Measurements from ENCODE around the gene MNX1.

The MNX1 gene

DNA sequence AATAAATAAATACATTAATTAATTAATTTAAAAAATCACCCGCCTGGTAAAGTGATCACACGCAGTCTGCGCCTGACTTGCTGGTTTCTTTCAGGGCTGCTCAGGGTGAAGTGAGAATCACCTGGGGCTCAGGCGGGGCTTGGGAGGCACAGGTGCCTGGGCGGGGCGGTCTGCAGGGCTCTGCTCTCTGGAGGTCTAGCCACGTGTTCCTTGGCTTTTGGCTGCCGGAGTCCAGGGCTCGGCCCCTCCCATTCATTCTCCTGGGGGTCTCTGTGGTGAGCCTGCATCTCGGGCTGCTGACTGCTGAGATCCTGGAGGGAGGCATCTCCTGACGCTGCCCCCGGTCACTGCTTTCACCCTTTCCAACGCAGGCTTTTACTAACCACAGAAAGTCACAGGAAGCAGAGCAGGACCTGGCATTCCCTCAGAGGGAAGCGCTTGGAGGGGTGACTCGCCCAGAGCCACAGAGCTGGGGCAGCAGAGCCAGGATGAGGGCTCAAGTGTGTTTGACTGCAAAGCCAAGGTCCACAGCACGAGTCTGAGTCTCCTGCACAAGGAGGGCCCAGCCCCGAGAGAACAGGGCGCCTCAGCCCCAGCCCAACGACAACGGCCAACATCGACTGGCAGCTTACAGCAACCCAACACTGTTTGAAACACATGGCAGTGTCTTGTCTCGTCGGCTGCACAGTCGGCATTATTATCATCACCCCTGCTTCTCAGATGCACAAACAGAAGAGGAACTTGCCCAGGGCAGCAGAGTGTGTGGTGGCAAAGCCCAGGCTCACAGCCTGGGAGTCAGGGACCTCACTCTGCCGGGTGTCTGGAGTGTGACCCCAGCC, 22.4 kb upstream of the MNX1 start:
- DNase-seq, result no peak

DNA sequence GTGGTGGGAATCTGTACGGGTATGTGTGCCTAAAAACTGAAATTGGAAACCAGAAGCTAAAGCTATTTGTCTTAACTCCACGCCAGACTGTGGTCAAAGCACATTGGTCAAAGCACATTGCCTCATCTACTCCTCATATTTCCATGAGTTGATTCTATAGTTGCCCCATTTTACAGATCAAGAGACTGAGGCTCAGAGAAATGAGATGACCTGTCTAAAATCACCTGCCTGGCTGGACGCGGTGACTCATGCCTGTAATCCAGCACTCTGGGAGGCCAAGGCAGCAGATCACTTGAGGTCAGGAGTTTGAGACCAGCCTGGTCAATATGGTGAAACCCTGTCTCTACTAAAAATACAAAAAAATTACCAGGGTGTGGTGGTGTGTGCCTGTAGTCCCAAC, 21.7 kb upstream of the MNX1 start:
- DNase-seq, result no peak

DNA sequence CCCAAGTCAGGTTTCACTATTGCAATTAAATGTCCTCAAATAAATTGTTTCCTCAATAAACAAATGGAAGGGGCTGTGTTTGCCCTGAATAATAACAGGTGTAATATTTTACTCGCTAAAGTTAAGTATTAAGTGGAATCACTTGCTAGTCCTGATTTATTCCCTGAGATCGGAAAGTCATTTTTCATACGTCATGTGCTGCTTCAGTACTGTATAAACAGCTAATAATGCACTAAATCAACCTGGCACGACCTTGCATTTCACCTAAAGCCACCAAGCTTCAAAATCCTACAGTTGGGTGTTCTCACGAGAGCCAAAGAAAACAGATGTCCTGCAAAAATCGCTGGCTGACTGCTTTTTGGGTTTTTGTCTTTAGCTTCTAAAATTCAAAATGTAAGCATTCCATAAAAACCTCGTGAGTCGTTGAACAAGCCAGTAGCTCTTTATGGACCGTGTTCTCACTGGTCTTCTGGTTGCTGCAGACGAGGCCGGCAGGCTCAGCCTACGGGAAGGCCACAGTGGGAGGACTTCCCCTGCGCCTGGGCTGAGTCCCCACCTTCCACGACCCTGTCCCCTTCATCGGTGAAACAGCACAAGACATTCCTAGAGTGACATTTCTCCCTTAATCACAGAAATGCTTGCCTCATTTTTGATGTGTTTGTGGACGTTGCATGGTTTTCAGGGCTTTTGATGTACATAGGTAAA, 17.9 kb upstream of the MNX1 start:
- no peak for DNase-seq

DNA sequence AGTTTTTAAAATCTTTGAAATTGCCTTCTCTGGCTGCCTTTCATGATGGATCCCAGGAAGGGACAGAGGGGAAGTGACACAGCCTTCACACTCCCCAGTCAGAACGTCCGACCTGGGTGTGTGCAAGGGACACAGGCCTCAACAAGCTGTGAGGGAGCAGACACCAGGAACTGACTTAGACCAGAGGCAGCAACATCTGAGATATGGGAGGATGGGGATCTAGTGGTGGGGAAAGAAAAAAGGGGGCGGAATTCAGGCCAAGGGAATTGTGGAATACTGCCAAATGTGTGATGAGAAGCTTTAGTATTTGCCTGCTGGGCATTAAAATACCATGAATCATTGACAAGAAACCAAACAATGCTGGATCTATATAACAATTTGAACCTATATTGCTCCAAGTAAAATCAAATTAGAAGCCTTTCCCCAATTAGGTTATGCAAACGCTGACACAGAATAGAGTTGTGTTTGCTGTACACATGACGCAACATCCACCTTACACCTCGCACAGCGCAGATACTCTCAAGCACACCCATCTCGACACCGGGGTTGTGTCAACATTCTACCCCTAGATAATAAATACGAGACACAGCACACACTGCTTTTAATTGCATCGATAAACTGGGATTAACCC, 17.2 kb upstream of the MNX1 start:
- no peak for DNase-seq

DNA sequence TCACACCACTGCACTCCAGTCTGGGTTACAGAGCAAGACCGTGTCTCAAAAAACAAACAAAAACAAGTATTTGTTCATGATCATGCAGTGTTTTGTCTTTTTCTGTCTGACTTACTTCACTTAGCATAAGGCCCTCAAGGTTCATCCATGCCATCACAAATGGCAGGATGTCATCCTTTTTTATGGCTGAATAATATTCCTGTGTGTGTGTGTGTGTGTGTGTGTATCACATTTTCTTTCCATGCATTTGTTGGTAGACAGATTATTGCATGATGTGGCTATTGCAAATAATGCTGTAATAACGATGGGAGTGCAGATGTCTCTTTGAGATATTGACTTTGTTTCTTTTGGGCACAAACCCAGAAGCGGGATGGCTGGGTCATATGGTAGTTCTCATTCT, 14.3 kb upstream of the MNX1 start:
- no peak for DNase-seq

DNA sequence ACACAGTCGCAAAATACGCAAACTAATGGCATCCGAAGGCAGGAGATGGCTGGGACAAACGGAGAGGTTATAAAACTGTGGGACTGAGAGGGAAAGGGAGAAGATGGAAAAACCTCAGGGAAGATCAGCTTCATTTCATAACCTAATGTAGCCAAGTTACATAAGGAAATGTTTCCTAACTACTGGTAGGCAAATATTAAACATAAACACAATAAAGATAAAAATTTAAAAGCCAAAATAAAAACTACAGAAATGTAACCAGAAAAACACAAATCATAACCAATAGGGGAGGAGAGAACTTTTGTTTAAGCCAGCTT, 13.1 kb upstream of the MNX1 start:
- DNase-seq, result no peak

DNA sequence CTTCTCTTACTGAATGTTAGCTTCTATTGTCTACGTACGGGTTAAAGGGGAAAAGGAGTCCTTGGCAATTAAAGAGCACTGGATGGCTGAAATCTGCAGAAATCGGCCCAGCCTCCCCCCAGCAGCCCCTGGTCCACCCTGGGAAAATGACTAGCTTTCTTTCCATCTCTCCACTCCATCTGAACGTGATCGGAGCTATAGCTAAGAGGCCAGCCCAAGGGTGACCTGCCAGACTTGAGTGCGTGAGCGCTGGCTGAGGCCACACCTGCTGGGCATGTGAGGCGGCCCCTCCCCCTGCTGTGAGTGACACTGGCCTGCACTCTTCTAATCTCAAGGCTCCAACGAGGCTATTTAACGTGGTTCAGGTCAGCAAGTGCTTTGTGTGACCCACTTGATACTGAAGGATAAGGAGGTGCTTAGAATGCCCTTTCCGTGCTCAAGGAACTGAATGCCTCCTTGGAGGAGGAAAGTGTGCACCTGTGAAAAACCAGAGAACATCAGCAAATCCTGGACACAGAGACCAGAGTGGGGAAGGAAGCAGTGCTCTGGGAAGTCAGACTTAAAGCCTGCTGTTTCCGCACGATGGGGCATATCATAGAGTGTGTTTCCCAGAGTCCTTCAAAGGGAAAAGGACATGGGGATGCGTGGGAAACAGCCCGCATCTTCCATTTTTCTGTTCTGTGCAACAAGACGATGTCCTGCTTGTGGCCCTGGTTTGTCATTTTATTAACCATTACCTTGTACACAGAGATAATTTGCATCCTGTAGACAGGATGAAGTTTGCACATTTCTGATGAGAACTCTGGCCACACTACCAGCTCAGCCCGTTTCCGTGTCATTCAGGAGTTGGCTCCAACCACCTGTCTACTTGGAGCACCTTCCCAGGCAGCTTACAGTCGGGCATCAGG, 12.5 kb upstream of the MNX1 start:
- no peak for DNase-seq

DNA sequence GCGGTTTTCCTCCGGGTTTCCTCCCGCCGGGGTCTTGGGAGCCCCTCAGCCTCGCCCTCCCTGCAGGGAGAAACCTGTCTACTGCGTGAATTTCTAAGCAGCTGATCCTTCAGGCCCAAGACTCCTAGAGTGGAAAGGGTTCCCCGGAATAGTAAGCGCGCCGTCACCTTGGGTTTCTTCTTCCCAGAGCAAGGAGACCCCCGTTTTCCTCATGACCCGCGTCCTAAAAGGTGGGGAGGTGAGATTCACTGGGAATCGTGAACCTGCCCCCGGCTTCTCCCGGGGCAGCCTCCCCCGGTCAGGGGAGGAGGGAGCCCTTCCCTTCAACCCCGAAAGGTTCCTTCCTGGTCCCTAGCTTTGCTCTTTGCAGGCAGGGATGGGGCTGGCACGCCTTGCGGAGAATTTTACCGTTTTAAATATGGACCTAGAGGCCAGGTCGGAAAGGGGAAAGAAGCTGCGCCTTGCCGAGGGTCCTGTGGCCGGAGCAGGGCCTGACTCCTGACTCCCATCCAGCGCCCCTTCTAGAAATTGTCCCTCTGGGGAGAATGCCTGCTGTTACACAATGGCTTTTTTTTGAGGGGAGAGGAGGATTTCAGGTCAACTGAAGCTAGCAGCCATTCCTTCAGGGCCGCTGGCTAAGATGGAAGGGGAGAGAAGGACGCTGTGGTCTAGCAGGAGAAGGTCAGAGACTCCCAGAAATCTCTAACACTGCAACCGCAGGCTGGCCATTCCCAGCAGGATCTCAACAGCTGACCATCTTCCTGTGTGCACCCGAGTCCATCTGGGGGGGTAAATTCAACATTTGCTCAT, 11.6 kb upstream of the MNX1 start:
- DNase-seq, result no peak

DNA sequence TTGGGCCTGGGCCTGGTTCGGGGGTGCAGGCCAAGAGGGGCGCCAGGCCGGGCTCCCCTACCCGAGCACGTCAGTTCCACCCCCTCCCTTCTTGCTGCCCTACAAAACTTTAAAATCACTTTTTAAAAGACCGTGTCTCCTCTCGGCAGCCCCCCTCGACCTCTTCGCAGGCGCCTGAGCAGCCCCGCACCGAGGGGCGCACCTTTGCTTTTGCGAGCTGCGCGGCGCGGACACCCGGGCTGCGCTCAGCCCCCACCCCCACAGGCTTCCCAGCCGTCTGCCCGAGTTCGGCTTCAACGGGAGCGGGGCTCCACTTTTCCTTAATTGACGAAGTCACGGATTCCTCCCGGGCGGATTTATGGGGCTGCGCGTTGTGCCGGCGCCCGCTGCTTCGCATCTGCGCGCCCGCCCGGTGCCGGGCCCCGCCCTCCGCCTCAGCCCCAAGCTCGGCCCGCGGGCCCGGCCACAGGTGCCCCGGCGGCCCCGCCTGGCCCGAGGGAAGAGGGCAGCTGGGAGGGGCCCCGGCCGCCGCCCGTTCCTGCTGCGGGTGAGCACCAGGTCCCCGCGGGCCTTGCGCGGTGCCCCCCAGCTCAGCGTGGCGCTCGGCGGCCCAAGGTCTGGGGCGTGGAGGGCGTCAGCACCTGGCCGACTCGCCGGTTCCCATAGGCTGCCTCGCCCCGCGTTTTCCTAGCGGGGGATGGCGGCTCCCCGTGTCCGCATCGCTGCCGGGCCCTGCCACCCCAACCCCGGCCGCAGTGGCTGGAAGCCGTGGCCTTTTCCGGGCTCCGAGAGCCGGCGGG, 10.8 kb upstream of the MNX1 start:
- no peak for DNase-seq

DNA sequence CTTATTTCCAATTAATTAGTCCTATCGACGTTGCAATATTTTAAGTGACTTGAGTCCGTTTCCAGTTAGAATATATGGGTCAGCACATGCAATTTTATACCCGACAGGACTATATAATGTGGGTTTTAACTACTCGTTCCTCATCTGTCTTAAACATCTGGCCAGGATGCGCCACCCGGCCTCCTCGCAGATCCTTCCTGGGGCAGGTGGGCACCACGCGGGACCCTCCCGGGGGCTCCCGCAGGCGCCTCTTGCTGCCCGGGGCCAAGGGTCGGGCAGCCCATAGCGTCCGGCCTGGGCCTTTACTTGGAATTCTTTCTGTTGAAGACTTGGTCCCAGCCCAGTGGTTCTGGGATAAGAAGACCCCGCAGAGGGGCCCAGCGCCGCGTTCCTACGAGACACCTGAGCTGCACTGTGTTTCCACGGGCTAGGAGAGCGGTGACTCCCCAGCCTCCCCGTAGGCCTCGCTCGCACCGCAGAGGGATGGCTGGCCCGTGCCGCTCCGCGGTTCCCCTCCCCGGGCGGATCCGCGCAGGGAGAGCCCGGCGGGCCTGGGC, 10.1 kb upstream of the MNX1 start:
- DNase-seq, result no peak

DNA sequence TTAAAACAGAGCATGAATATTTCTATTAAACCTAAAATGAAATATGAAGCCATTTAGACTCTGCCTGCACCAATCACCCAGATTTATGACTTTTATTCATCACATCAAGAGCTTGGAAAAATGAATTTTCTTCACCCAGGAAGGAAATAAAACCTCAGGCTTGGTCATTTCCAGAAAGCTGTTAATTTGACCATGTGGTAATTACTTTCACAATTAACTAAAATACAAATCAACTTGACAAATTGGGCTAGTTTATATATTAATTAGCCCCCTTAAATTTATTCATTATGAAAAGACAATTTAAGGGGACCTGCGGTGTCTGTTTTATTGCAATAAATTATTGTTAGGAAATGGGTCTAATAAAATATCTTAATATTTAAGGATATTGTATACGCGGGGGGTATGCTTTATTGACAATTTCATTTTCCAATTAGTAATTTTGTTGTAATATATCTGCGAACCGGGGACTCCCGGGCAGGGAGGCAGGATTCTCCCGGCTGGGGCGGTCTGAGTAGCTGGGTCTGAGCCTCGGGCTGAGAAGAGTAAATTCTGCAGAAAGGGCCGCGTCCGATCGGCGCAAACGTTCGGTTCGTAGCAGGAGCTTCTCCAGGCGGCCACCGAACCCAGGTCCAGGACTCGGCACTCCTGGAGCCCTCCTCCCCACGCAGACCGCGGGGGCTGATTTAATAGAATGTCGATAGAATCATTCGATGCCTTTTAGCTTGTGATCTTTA, 9.4 kb upstream of the MNX1 start:
- no peak for DNase-seq

DNA sequence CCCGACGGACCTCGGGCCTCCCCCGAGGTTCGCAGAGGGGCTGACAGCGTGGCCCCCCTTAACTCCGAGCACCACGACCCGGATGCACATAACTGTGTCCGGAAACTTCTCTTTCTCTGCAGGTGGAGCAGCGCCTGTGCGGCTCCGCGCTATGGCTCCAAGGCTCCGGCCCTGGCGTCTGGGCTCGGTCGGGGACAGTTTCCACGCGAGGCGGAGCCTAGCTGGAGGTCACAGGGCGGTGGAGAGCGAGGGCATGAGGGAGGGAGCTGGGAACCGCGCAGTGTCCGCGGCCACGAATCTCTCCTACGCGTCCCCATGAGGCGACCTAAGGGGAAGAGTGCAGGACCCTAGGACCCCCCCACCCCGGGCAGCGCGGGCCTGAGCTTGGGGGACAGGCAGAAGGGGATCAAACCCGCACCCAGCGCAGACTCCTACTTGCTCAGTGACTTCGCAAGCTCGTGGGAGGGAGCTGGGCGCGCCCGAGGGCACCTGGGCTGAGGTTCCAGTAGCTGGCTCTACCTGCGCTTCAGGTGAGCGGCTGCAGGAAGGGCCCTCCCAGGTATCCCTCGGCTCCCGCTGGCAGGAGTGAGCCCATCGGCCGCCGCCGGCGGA, 8.6 kb upstream of the MNX1 start:
- DNase-seq, result no peak

DNA sequence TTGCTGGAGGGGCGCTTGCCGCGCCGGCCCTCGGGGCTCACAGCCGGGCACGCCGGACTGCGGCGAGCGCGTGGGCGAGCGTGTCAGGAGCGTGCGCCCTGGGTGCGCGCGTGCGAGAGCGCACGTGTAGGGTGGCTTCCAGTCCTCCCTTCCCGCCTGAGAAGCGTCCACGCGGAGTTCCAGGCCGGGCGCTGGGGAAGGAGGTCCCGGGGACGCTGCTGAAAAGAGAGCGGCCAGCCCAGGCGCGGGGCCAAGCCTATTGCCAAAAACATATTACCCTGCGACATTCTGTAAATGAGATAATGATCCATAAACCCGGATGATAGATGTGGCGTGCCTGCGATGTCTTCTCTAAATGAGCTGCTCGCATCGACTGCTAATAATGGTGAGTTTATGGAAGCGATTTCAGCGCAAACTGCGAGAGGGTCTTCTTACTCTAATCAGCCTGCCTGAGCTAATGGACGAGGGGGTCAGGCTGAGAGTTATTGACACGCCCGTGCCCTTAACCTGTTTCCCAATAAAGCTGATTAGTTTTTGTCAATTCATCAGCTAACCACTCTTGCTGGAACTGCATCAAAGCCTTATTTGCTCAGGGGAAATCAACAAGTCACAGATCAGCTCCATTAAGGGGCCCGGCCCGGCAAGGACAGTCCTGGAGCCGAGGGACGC, 8.0 kb upstream of the MNX1 start:
- no peak for DNase-seq

DNA sequence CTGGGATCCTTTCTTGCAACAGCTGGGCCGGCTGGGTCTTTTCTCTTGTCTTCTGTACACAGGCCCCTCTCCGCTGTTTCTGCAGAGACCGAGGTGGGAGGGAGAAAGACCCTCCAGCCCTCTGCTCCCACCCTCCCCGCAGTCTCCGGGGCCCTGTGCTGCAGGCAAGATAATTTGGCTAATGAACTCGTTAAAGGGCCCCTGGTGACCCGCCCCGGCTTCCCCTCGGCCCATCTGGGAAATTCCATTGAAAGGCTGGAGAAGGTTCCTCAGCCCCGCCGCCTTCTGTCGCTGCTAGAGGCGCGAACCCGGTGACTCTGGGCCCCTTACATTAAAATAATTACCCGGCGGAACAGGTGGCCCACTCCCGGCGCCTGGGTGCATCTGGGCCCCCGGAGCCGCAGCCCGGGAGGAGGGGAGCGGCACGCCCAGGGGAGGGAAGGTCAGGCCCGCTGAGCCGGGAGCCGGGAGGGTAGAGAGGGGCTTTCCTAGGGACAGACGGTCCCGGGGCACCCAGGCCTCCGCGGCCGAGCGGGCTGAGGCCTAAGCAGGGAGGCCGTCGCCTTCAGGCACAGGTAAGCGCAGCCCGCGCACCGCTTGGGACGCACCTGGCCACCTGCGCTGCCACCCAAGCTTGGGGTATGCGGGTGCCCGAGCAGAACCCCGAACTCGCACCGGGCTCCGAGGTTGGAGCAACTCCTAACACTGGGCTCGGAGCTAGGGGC, 7.3 kb upstream of the MNX1 start:
- DNase-seq, result no peak

DNA sequence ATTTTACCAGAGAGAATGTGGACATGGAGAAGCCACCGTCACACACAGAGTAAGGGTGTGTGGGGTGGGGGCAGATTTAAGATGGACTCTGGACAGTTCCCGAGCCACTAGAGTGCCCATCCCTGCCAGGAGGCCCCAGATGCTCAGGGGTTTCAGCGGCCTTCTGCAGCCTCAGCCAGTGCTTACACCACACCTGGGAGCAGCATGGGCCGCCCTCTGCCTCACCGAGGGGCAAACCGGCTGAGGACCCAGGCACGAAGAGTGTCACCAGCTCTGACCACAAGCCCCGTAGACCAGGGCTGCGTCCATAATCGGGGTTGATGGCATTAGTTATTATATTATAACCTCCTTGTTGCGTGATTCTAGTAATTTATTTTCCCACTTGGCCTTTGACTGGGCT, 6.7 kb upstream of the MNX1 start:
- no peak for DNase-seq

DNA sequence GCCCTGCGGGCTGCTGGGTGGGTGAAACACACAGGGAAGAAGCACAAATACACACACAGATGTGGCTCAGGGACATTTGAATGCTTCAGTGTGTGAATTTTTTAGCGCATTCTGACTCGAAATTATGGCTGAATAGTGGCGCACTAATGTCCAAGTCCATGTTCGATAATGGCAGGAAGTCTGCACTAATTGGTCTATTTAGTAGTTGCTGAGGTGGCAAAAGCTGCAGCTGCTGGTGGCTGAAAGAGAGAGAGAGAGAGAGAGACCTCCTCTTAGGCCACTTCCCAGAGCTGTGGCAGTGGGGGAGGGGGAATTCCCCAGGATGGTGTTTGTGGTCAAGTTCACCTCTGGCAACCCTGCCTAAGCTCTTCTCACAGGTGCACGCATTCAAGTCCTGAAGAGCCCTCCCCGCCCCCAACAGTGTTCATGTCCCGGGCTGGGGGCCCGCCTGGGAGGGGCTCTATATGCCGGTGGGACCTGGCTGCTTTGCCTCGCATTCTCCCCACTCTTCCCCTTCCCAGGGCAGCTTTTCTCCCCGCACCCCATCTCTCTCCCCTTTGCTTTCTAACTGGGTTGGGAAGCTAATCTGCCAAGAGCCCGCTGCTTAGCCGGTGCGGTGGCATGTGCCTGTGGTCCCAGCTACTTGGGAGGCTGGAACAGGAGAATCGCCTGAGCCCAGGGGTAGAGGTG, 6.0 kb upstream of the MNX1 start:
- DNase-seq, result no peak

DNA sequence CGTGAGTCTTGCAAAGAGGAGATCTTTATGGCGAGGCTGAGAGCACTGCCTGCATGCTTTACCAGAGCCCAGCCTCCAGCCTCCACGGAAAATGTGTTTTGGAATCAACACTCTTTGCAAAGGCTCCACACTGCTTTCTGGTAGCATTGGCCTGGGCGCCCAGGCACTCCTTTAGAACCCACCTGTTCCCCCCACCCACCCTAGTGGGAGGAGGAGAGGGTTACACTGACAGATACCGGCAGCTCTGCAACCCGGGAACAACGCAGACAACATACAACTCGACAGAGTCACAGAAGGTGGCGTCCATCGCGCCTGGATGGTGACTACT, 5.5 kb upstream of the MNX1 start:
- DNase-seq, result no peak
